SU-DHL-6 (cell line): ENCODE results near the gene ITSN1.

ENCODE experiments used
- H2AFZ ChIP-seq: fragments of 200-600 bp; sonication (generic); 2 replicates; pipeline ENCODE4 v1.6.1; 2014; ENCODE audit warnings: low read depth, mild to moderate bottlenecking, moderate library complexity, mixed read lengths, antibody characterized with exemption, low read length; ENCODE audit not compliant: severe bottlenecking
- H3F3A ChIP-seq: fragments of 200-600 bp; shearing (Covaris generic); 2 replicates; pipeline ENCODE4 v1.6.0; 2016; ENCODE audit warnings: antibody characterized with exemption, mild to moderate bottlenecking; ENCODE audit not compliant: insufficient read depth
- H3K27ac ChIP-seq: fragments of 200-600 bp; sonication (generic); 2 replicates; pipeline ENCODE4 v1.5.1; 2016; ENCODE audit warnings: low read depth, mild to moderate bottlenecking, low read length, moderate library complexity, mixed read lengths
- H3K27me3 ChIP-seq: fragments of 200-600 bp; sonication (generic), shearing (Covaris generic); 2 replicates; pipeline ENCODE4 v1.6.0; 2014; ENCODE audit warnings: mild to moderate bottlenecking, low read length
- H3K36me3 ChIP-seq: fragments of 200-600 bp; sonication (generic); 2 replicates; pipeline ENCODE4 v1.6.1; 2014; ENCODE audit warnings: mild to moderate bottlenecking, low read length, mixed read lengths
- H3K4me2 ChIP-seq: fragments of 300-600, 200-600 bp; shearing (Covaris generic), sonication (generic); 2 replicates; pipeline ENCODE4 v1.6.0; 2014; ENCODE audit warnings: low read length, low read depth, mild to moderate bottlenecking; ENCODE audit not compliant: poor library complexity, severe bottlenecking
- H3K4me3 ChIP-seq: fragments of 200-600 bp; sonication (generic); 2 replicates; pipeline ENCODE4 v1.5.1; 2014; ENCODE audit warnings: antibody characterized with exemption, low read length, mild to moderate bottlenecking, mixed read lengths; ENCODE audit not compliant: insufficient read depth, poor library complexity, severe bottlenecking
- H3K79me2 ChIP-seq: fragments of 200-600 bp; sonication (generic); 2 replicates; pipeline ENCODE4 v1.6.1; 2014; ENCODE audit warnings: mild to moderate bottlenecking, low read length, moderate library complexity; ENCODE audit not compliant: insufficient read depth
- H3K9ac ChIP-seq: fragments of 200-600 bp; sonication (generic); 2 replicates; pipeline ENCODE4 v1.7.0; 2014; ENCODE audit warnings: mild to moderate bottlenecking, low read length
- H3K9me2 ChIP-seq: fragments of 200-600 bp; sonication (generic); replicated peaks from 2 replicates; pipeline ENCODE4 v1.6.1; 2014; ENCODE audit warnings: low read length; ENCODE audit not compliant: insufficient read depth
- H3K9me3 ChIP-seq: fragments of 200-600 bp; sonication (generic); 2 replicates; pipeline ENCODE4 v1.6.1; 2014; ENCODE audit warnings: low read length, mixed read lengths; ENCODE audit not compliant: insufficient read depth
- H4K20me1 ChIP-seq: fragments of 200-600 bp; sonication (generic); 2 replicates; pipeline ENCODE4 v1.6.1; 2014; ENCODE audit warnings: low read depth, mild to moderate bottlenecking, antibody characterized with exemption, low read length, moderate library complexity, mixed read lengths
- CTCF ChIP-seq: fragments of 200-600 bp; sonication (generic); IDR thresholded peaks from one replicate; pipeline ENCODE4 v1.5.1; 2017; ENCODE audit warnings: antibody characterized with exemption, mild to moderate bottlenecking, low read length, moderate library complexity; ENCODE audit not compliant: insufficient read depth, poor library complexity, severe bottlenecking
- EZH2phosphoT487 ChIP-seq: fragments of 200-600 bp; sonication (generic), shearing (Covaris generic); conservative IDR thresholded peaks from 2 replicates; pipeline ENCODE4 v1.6.1; 2018; ENCODE audit warnings: mild to moderate bottlenecking, antibody characterized with exemption, low read length, moderate library complexity, mixed read lengths

Gene ITSN1

GRCh38 chr21:33857846-33858666, 215.8 kb downstream of the ITSN1 start:
- Histone ChIP-seq H3K27me3 (no peaks in the 10 kb centered on the region), H2AFZ (no peak overlapping the region), H3K9ac (no peak overlapping the region), H4K20me1 (no peaks in the 10 kb centered on the region), H3K4me2 (no peak overlapping the region), H3K79me2 (no peaks in the 10 kb centered on the region), H3K9me2 (no peaks in the 10 kb centered on the region), H3K4me3 (no peak overlapping the region), H3K36me3 (no peaks in the 10 kb centered on the region), H3K9me3 (no peaks in the 10 kb centered on the region), H3F3A (no peaks in the 10 kb centered on the region), H3K27ac (no peak overlapping the region)
- TF ChIP-seq EZH2phosphoT487, result no peak
- TF ChIP-seq CTCF, result no peak

- H3K27ac ChIP-seq, result no peak overlapping the region
- H3K9me2 ChIP-seq, result no peaks in the 10 kb centered on the region
- no peak overlapping the region for H2AFZ ChIP-seq
- H3K4me2 ChIP-seq, result no peak overlapping the region
- no peaks in the 10 kb centered on the region for H3F3A ChIP-seq
- no peaks in the 10 kb centered on the region for H3K9me3 ChIP-seq
- no peaks in the 10 kb centered on the region for H3K36me3 ChIP-seq
- H3K79me2 ChIP-seq, result no peaks in the 10 kb centered on the region
- no peaks in the 10 kb centered on the region for H4K20me1 ChIP-seq
- H3K9ac ChIP-seq, result no peak overlapping the region
- TF ChIP-seq CTCF (no peak), EZH2phosphoT487 (no peak)
- H3K4me3 ChIP-seq, result no peak overlapping the region
- H3K27me3 ChIP-seq, result no peaks in the 10 kb centered on the region
Observed at GRCh38 chr21:33858667-33859372, 216.5 kb downstream of the ITSN1 start.

GRCh38 chr21:33859373-33860102, 217.2 kb downstream of the ITSN1 start:
- H3K9ac ChIP-seq, result no peak overlapping the region
- no peaks in the 10 kb centered on the region for H3K9me3 ChIP-seq
- no peak overlapping the region for H3K27ac ChIP-seq
- H4K20me1 ChIP-seq, result no peaks in the 10 kb centered on the region
- no peaks in the 10 kb centered on the region for H3K79me2 ChIP-seq
- no peak overlapping the region for H2AFZ ChIP-seq
- H3F3A ChIP-seq, result no peaks in the 10 kb centered on the region
- no peaks in the 10 kb centered on the region for H3K27me3 ChIP-seq
- no peak overlapping the region for H3K4me2 ChIP-seq
- TF ChIP-seq EZH2phosphoT487 (no peak), CTCF (no peak)
- no peaks in the 10 kb centered on the region for H3K9me2 ChIP-seq
- H3K4me3 ChIP-seq, result no peak overlapping the region
- H3K36me3 ChIP-seq, result no peaks in the 10 kb centered on the region
